ENCODE results near the gene PLA2G4D. TPM values are rescaled to one million over a fixed set of nuclear protein-coding genes. Genes with fewer than 3 reads are reported as not detected.

The PLA2G4D gene
- total and polyA plus RNA-seq, 2 donors (not counting 3 experiments of a cell fraction or from before 2014, with no cell fraction given), result not detected

DNA sequence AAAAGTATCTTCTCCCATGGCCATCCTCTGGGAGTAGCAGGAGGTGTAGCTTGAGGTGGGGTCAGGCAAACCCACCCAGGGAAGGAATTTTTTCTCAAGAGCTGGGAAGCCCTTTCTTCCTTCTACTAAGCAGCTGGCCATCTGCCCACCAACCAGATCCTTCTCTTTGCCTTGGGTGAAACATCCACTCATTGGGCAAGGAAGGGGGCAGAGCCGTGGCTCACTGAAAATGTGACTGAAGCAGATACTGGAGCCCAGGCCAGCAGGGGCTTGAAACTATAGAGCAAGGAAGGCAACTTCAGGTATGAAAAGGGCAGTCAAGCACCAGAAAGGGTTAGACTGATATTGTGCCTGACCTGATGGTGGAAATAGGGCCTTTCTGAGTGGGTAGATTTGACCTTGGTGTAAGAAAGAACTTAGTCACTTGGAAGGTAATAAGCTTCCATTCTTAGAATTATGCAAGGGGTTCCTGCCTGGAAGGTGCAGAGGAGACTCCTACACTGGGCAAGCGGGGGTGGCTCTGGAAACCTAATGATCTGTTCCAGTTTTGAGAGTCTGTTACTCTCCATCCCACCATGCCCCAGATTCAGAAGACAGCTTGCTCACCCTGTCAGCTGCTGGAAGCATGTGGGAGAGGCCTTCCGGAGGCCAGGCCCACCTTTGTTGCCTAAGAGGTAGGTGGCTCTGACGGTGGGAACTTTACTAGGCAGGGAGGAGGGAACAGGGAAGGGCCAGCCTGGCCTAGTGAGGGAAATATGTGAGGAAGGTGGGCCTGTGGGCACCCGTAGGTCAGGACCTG, 51.6 kb downstream of the PLA2G4D start:
- TF ChIP-seq, protein P1, sequence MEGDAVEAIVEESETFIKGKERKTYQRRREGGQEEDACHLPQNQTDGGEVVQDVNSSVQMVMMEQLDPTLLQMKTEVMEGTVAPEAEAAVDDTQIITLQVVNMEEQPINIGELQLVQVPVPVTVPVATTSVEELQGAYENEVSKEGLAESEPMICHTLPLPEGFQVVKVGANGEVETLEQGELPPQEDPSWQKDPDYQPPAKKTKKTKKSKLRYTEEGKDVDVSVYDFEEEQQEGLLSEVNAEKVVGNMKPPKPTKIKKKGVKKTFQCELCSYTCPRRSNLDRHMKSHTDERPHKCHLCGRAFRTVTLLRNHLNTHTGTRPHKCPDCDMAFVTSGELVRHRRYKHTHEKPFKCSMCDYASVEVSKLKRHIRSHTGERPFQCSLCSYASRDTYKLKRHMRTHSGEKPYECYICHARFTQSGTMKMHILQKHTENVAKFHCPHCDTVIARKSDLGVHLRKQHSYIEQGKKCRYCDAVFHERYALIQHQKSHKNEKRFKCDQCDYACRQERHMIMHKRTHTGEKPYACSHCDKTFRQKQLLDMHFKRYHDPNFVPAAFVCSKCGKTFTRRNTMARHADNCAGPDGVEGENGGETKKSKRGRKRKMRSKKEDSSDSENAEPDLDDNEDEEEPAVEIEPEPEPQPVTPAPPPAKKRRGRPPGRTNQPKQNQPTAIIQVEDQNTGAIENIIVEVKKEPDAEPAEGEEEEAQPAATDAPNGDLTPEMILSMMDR (IDR thresholded peaks at IDR 0.05; ENCODE audit: extremely low read depth in 1 of 2, insufficient read depth in 1 of 2, low read depth in 1 of 2, low read length in 2 of 2), result no peak
- TF ChIP-seq MYC (IDR thresholded peaks at IDR 0.05; ENCODE audit: low read depth, low read length) (no peak), POLR2A (IDR thresholded peaks at IDR 0.05; ENCODE audit: low read depth, low read length) (no peak), EZH2 (IDR thresholded peaks at IDR 0.05; ENCODE audit: borderline replicate concordance, low read depth, low read length, severe bottlenecking) (no peak), POLR2AphosphoS5 (IDR thresholded peaks at IDR 0.05; ENCODE audit: insufficient read depth, low read depth, low read length) (no peak), FOS (IDR thresholded peaks at IDR 0.05; ENCODE audit: borderline replicate concordance, insufficient read depth, low read length) (no peak), GATA2 (IDR thresholded peaks at IDR 0.05; ENCODE audit: insufficient read depth, insufficient read length, low read depth, low read length) (no peak), JUN (IDR thresholded peaks at IDR 0.05; ENCODE audit: borderline replicate concordance, insufficient read depth, insufficient read length, low read depth) (no peak)
- TF ChIP-seq, protein P2, sequence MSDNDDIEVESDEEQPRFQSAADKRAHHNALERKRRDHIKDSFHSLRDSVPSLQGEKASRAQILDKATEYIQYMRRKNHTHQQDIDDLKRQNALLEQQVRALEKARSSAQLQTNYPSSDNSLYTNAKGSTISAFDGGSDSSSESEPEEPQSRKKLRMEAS (IDR thresholded peaks at IDR 0.05; ENCODE audit: insufficient read depth, insufficient read length), result no peak
- H3K27ac ChIP-seq (ENCODE audit: insufficient read depth, low read depth, low read length), result no peak overlapping the region
- dilution Hi-C loops (cut with MboI; ENCODE audit: extremely low pct_ligation_motif_present, low sequenced_read_pairs), result no loop called here
- H3K79me2 ChIP-seq (ENCODE audit: control insufficient read depth, insufficient read depth, low read length), result no peaks in the 10 kb centered on the region
- no peaks in the 10 kb centered on the region for H3K9me1 ChIP-seq (replicated peaks; ENCODE audit: control insufficient read depth, extremely low read depth, insufficient read depth, low read length)
- H3K9ac ChIP-seq (replicated peaks; ENCODE audit: extremely low read depth, insufficient read depth, low read length), result no peak overlapping the region
- H3K4me2 ChIP-seq (ENCODE audit: insufficient read depth, low read length), result no peak overlapping the region
- DNase-seq (ENCODE audit: low read depth, low spot score), result no peak
- no peaks in the 10 kb centered on the region for H4K20me1 ChIP-seq (replicated peaks; ENCODE audit: control insufficient read depth, extremely low read depth, insufficient read depth, low read length)
- no peaks in the 10 kb centered on the region for H3K9me3 ChIP-seq (replicated peaks; ENCODE audit: control insufficient read depth, insufficient read depth, low read length)
- POLR2A ChIA-PET, result interaction anchor here (0.6 kb wide), 1 partner anchor 10 kb away, joined by 4 read pairs; no protein-coding TSS in a partner anchor
- no peak overlapping the region for H2AFZ ChIP-seq (ENCODE audit: low read depth, low read length)
- no peaks in the 10 kb centered on the region for H3K4me1 ChIP-seq (ENCODE audit: control insufficient read depth, extremely low read depth, insufficient read depth, low read length)
- H3K4me3 ChIP-seq (replicated peaks in 1 of 3; ENCODE audit: insufficient read depth in 1 of 3, low read depth in 1 of 3, low read length in 3 of 3), result no peak overlapping the region
- peaks cover 7 to 8% of the 10 kb centered on the region in 2 experiments for H3K27me3 ChIP-seq (ENCODE audit: control insufficient read depth in 2 of 2, insufficient read depth in 2 of 2, low read length in 2 of 2)
- CTCF ChIA-PET, result interaction anchor here (0.9 to 2.9 kb wide), 6 partner anchors 9 to 91 kb away, joined by 3 to 9 read pairs (median 4); no protein-coding TSS in a partner anchor
- no peaks in the 10 kb centered on the region for H3K36me3 ChIP-seq (ENCODE audit: control insufficient read depth in 2 of 2, extremely low read depth in 1 of 2, insufficient read depth in 2 of 2, low read length in 2 of 2)
- intact Hi-C loops (cut with micrococcal nuclease), result no loop called here
- no peak for FAIRE-seq
- no TSS peak for BruUV-seq (replicated peaks)
